Activated CD4-positive, alpha-beta T cell treated with anti-CD3 and anti-CD28 coated beads, Interleukin-2, amount 10 ng/mL, durations not matched to agents 7 days and 5 days (primary cell): ENCODE results near the gene ANK2. TPM values are rescaled to one million over a fixed set of nuclear protein-coding genes. Genes with fewer than 3 reads are reported as not detected.

Source experiments
- CTCF ChIA-PET: fragments of 350-600 bp; sonication (Branson Sonifier 250); formaldehyde crosslinking; loops from one replicate; lab custom pipeline; 2021; ENCODE audit warnings: antibody characterized with exemption; lab: Charles Lee
- POLR2A ChIA-PET: fragments of 350-600 bp; sonication (Branson Sonifier 250); formaldehyde crosslinking; loops from one replicate; lab custom pipeline; 2021; ENCODE audit warnings: antibody characterized with exemption; lab: Charles Lee
- DNase-seq: peaks from one replicate; pipeline ENCODE4 v3.0.0-alpha.2; 2020
- H3K27ac Mint-ChIP-seq: one replicate; pipeline ENCODE4 v1.8.0; 2021; ENCODE audit warnings: mild to moderate bottlenecking, moderate library complexity, mixed read lengths
- H3K27me3 Mint-ChIP-seq: one replicate; pipeline ENCODE4 v1.8.0; 2021; ENCODE audit warnings: mixed read lengths
- H3K36me3 Mint-ChIP-seq: one replicate; pipeline ENCODE4 v1.8.0; 2021; ENCODE audit warnings: low read depth, mixed read lengths
- H3K4me1 Mint-ChIP-seq: one replicate; pipeline ENCODE4 v1.8.0; 2021; ENCODE audit warnings: mixed read lengths
- H3K4me3 Mint-ChIP-seq: one replicate; pipeline ENCODE4 v1.8.0; 2021; ENCODE audit warnings: mild to moderate bottlenecking, moderate library complexity, mixed read lengths
- H3K9me3 Mint-ChIP-seq: one replicate; pipeline ENCODE4 v1.8.0; 2021; ENCODE audit warnings: mixed read lengths
- total RNA-seq, 2 experiments: library from RNA; stranded (reverse); gene quantifications; one replicate each; pipeline ENCODE4 v1.2.3, GENCODE V29; 2021

The ANK2 gene
- total RNA-seq, 2 experiments from 2014 or later, result 0.42 to 0.67 TPM

DNA sequence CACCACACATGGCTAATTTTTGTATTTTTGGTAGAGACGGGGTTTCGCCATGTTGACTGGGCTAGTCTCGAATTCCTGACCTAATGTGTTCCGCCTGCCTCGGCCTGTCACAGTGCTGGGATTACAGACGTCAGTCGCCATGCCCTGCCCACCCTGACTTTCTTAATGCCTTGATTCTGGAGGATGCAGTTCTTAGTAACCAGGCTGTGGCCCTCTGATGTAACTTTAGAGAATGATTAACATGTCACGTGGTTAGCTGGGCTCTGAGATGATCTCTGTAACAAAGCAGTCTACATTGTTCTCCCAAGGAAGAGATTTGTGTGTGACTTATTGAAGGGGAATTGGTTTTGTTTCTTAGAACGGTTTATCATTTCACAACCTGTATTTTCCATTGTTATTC, 30.6 kb downstream of the ANK2 start:
- ChIA-PET CTCF (no interaction called here), POLR2A (no interaction called here)
- H3K4me1 Mint-ChIP-seq, result no peaks in the 10 kb centered on the region
- H3K4me3 Mint-ChIP-seq, result no peak overlapping the region
- no peak overlapping the region for H3K27ac Mint-ChIP-seq
- H3K27me3 Mint-ChIP-seq, result peaks cover 2% of the 10 kb centered on the region
- no peaks in the 10 kb centered on the region for H3K36me3 Mint-ChIP-seq
- DNase-seq, result no peak
- no peaks in the 10 kb centered on the region for H3K9me3 Mint-ChIP-seq

DNA sequence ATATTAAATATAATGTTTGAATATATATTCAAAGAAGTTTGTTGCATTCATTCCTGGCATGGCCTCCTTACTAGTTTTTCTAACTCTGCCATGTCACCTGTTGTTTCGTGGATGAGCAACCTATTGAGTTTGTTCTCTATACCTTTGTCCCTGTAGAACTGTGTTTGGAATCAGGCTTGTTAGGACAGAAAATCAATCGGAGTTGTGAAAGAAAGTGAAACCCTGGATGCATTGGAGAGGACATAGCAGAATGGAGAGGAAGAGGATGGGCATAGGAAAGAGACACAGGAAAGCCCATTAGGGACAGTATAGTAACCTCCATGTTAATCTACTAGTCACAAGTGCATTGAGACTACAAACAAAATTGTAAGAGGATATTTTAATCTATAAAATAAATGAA, 31.2 kb downstream of the ANK2 start:
- DNase-seq, result no peak
- H3K9me3 Mint-ChIP-seq, result no peaks in the 10 kb centered on the region
- H3K27me3 Mint-ChIP-seq, result peaks cover 2% of the 10 kb centered on the region
- H3K36me3 Mint-ChIP-seq, result no peaks in the 10 kb centered on the region
- ChIA-PET CTCF (no interaction called here), POLR2A (no interaction called here)
- H3K27ac Mint-ChIP-seq, result no peak overlapping the region
- H3K4me3 Mint-ChIP-seq, result no peak overlapping the region
- H3K4me1 Mint-ChIP-seq, result no peaks in the 10 kb centered on the region

- CTCF ChIA-PET, result no interaction called here
- Mint-ChIP-seq H3K36me3 (no peaks in the 10 kb centered on the region), H3K27me3 (peaks cover 2% of the 10 kb centered on the region), H3K9me3 (no peaks in the 10 kb centered on the region), H3K27ac (no peak overlapping the region), H3K4me3 (no peak overlapping the region), H3K4me1 (no peaks in the 10 kb centered on the region)
- POLR2A ChIA-PET, result no interaction called here
- DNase-seq, result no peak
Measured at GRCh38 chr4:113083346-113083745, 33.9 kb downstream of the ANK2 start.

DNA sequence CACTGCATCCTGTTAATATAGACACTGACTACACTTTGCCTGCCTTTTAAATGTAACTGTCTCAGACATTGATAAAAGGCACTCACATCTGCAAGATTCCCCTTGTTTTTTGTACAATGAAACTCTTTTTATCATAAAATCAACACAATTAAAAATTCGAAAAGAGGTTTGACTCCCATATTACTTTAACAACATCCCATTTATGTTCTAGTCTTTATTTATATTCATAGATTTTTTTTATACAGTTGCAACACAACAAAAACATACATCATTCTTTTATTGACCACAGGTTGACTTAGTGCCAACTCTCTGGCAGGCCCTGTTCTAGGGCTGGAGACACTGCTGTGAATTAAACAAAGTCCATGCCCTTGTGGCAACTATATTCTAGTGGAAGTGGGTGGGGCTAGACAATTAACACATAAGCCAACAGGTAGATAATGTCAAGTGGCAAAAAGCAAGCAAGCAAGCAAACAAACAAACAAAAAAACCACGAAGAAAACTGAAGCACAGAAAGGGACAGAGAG, 36.8 kb downstream of the ANK2 start:
- Mint-ChIP-seq H3K4me1 (no peaks in the 10 kb centered on the region), H3K9me3 (no peaks in the 10 kb centered on the region), H3K4me3 (no peak overlapping the region), H3K27me3 (peaks cover 2% of the 10 kb centered on the region), H3K27ac (no peak overlapping the region), H3K36me3 (no peaks in the 10 kb centered on the region)
- ChIA-PET CTCF (no interaction called here), POLR2A (no interaction called here)
- no peak for DNase-seq

GRCh38 chr4:113088050-113088449, 38.6 kb downstream of the ANK2 start:
- Mint-ChIP-seq H3K36me3 (no peaks in the 10 kb centered on the region), H3K9me3 (no peaks in the 10 kb centered on the region), H3K4me3 (no peak overlapping the region), H3K27ac (no peak overlapping the region), H3K4me1 (no peaks in the 10 kb centered on the region), H3K27me3 (peaks cover 2% of the 10 kb centered on the region)
- CTCF ChIA-PET, result no interaction called here
- POLR2A ChIA-PET, result no interaction called here
- DNase-seq, result no peak

- Mint-ChIP-seq H3K4me1 (no peaks in the 10 kb centered on the region), H3K4me3 (no peak overlapping the region), H3K27ac (no peak overlapping the region), H3K27me3 (peaks cover 3% of the 10 kb centered on the region), H3K9me3 (no peaks in the 10 kb centered on the region), H3K36me3 (no peaks in the 10 kb centered on the region)
- DNase-seq, result no peak
- ChIA-PET CTCF (no interaction called here), POLR2A (no interaction called here)
Measured at GRCh38 chr4:113090954-113091353, 41.5 kb downstream of the ANK2 start.

- ChIA-PET CTCF (no interaction called here), POLR2A (no interaction called here)
- H3K4me1 Mint-ChIP-seq, result no peaks in the 10 kb centered on the region
- H3K27ac Mint-ChIP-seq, result no peak overlapping the region
- no peak for DNase-seq
- peaks cover 3% of the 10 kb centered on the region for H3K27me3 Mint-ChIP-seq
- no peaks in the 10 kb centered on the region for H3K9me3 Mint-ChIP-seq
- no peak overlapping the region for H3K4me3 Mint-ChIP-seq
- H3K36me3 Mint-ChIP-seq, result no peaks in the 10 kb centered on the region
Measured at GRCh38 chr4:113094331-113094730, 44.9 kb downstream of the ANK2 start.

GRCh38 chr4:113094802-113095201, 45.3 kb downstream of the ANK2 start:
- H3K36me3 Mint-ChIP-seq, result no peaks in the 10 kb centered on the region

GRCh38 chr4:113101669-113102068, 52.2 kb downstream of the ANK2 start:
- peaks cover 2% of the 10 kb centered on the region for H3K27me3 Mint-ChIP-seq
- no peak for DNase-seq
- H3K9me3 Mint-ChIP-seq, result no peaks in the 10 kb centered on the region
- H3K27ac Mint-ChIP-seq, result no peak overlapping the region
- H3K36me3 Mint-ChIP-seq, result no peaks in the 10 kb centered on the region
- ChIA-PET CTCF (no interaction called here), POLR2A (no interaction called here)
- H3K4me1 Mint-ChIP-seq, result no peaks in the 10 kb centered on the region
- no peak overlapping the region for H3K4me3 Mint-ChIP-seq

More at GRCh38 chr4:113094802-113095201, 45.3 kb downstream of the ANK2 start:
- ChIA-PET POLR2A (no interaction called here), CTCF (no interaction called here)
- Mint-ChIP-seq H3K4me1 (no peaks in the 10 kb centered on the region), H3K4me3 (no peak overlapping the region), H3K9me3 (no peaks in the 10 kb centered on the region), H3K27ac (no peak overlapping the region), H3K27me3 (peaks cover 3% of the 10 kb centered on the region)
- no peak for DNase-seq

- Mint-ChIP-seq H3K27ac (no peak overlapping the region), H3K4me1 (no peaks in the 10 kb centered on the region), H3K4me3 (no peak overlapping the region), H3K36me3 (no peaks in the 10 kb centered on the region), H3K9me3 (no peaks in the 10 kb centered on the region), H3K27me3 (peaks cover 2% of the 10 kb centered on the region)
- ChIA-PET POLR2A (no interaction called here), CTCF (no interaction called here)
- DNase-seq, result no peak
Measured at GRCh38 chr4:113103556-113103955, 54.1 kb downstream of the ANK2 start.

GRCh38 chr4:113106108-113106507, 56.7 kb downstream of the ANK2 start:
- H3K36me3 Mint-ChIP-seq, result no peaks in the 10 kb centered on the region
- POLR2A ChIA-PET, result no interaction called here
- CTCF ChIA-PET, result no interaction called here

GRCh38 chr4:113109106-113109718, 59.8 kb downstream of the ANK2 start:
- Mint-ChIP-seq H3K27me3 (no peaks in the 10 kb centered on the region), H3K4me3 (no peak overlapping the region), H3K27ac (no peak overlapping the region), H3K4me1 (no peaks in the 10 kb centered on the region), H3K9me3 (no peaks in the 10 kb centered on the region), H3K36me3 (no peaks in the 10 kb centered on the region)
- no peak for DNase-seq
- ChIA-PET CTCF (interaction anchor here (0.5 to 1.0 kb wide), 2 partner anchors 10 to 170 kb away, joined by 3 read pairs; no protein-coding TSS in a partner anchor), POLR2A (no interaction called here)

More at GRCh38 chr4:113106108-113106507, 56.7 kb downstream of the ANK2 start:
- H3K27me3 Mint-ChIP-seq, result peaks cover 2% of the 10 kb centered on the region
- H3K4me3 Mint-ChIP-seq, result no peak overlapping the region
- DNase-seq, result no peak
- H3K4me1 Mint-ChIP-seq, result no peaks in the 10 kb centered on the region
- no peaks in the 10 kb centered on the region for H3K9me3 Mint-ChIP-seq
- H3K27ac Mint-ChIP-seq, result no peak overlapping the region

GRCh38 chr4:113112338-113112978, 63.0 kb downstream of the ANK2 start:
- Mint-ChIP-seq H3K9me3 (no peaks in the 10 kb centered on the region), H3K27me3 (no peaks in the 10 kb centered on the region), H3K4me3 (no peak overlapping the region), H3K4me1 (no peaks in the 10 kb centered on the region), H3K27ac (no peak overlapping the region), H3K36me3 (no peaks in the 10 kb centered on the region)
- ChIA-PET POLR2A (interaction anchor here (0.8 kb wide), 1 partner anchor 15 kb away, joined by 10 read pairs; no protein-coding TSS in a partner anchor), CTCF (interaction anchor here (0.6 kb wide), 1 partner anchor 1028 kb away, joined by 3 read pairs; no protein-coding TSS in a partner anchor)
- no peak for DNase-seq
